M059J (cell line): Measurements from ENCODE around the gene POMZP3. TPM values are rescaled to one million over a fixed set of nuclear protein-coding genes. Genes with fewer than 3 reads are reported as not detected.
"Not testable (repeated sequence)": the region's sequence is repeated elsewhere in the genome, so short reads cannot be mapped to it uniquely, and the experiment has no call there.

Experiments
- DNase-seq: peaks from one replicate; pipeline ENCODE4 v3.0.0-alpha.2; 2012; ENCODE audit warnings: low read depth
- total RNA-seq: library from RNA; depleted of rRNA; stranded (reverse); fragments of >200 nt; shearing (Covaris generic); gene quantifications from 2 replicates; pipeline ENCODE4 v1.2.3, GENCODE V29; 2014; rRNA removed

The POMZP3 gene
- 5.7 and 7.3 TPM in 2 replicates for total RNA-seq

DNA sequence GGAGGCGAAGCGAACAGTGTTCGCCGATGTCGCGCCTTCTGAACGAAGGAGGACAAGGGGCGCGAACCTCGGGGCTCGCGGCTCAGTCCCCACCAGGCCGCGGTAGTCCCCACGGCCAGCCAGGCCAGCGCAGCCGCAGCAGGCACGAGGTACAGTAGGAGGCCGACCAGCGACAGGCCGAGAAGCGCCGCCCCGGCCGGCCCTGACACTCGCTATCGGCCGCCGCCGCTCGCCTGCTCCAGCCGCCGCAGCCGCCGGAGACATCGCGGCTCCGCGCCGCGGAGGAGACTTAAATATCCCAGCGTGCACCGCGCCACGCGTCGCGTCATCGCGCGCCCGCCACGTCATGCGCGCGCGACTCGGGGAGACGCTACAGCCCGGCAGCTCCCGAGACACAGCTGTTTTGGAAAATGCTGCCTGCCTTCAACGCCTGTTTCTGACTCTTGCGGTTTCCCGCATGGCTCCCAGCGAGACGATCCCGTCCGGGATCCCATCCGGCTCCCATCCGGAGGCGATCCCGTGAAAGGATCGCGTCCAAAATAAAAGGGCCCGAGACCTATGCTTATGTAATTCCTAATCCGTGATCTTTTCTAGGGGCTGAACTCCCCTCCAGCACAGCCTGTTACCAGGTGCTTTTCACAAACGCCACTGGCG, at the start of gene POMZP3:
Gene POMZP3, minus strand, starts transcription at position 291 of the 654 bp plus-strand sequence. CDS start 1,215 bp downstream, outside the sequence.
- DNase-seq: peak; percentile 30

DNA sequence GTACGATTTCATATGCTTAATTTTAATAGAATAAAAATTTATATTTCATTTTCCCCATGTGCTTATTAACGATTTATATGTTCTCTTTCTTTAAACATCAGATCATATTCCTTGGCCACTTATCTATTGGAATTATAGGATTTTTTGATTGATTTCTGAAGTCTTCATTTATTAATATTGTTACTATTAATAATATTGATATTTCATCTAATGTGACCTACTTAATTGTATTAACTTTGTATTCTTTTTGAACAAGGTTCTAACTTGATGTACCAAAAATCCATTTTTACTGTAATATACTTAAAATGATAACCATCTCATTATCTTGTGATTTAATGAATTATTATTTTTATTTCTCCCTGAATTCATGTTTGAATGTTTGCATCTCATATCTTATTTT, 48.7 kb upstream of the POMZP3 start:
- not testable (repeated sequence) for DNase-seq

DNA sequence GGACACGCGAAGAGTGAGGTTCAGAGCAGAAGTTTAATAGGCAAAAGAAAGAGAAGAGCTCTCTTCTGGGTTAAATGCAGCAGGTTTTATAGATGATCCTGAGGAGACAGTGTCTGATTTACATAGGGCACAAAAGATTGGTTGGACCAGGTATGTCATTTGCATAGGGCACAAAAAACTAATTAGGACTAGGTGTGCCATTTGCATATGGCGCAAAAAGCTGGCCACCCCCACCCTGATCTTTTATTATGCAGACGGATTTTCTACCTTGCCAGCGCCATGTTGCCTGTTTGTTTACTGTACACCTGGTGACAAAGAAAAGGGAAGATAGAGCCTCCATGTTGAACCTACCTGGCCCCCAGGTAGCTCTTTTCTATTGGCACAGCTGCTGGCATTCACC, 46.3 kb upstream of the POMZP3 start:
- DNase-seq: not testable (repeated sequence)

DNA sequence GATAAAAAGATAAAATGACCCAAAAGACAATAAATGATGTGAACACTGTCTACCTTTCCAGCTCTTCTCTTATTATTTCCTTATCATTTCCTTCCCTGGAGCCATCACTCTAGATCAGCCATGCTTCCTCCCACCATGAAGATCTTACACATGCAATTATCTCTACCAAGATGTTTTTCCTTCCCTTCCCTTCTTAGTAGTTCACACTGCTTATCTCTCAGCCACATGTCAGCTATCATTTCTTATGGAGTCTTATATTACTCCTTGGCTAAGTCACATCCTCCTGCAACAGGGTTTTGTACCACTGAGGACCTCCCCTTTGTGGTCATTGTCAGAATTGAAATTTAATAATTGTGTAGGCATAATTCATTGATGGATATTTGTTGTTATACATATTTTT, 32.1 kb upstream of the POMZP3 start:
- DNase-seq: not testable (repeated sequence)

DNA sequence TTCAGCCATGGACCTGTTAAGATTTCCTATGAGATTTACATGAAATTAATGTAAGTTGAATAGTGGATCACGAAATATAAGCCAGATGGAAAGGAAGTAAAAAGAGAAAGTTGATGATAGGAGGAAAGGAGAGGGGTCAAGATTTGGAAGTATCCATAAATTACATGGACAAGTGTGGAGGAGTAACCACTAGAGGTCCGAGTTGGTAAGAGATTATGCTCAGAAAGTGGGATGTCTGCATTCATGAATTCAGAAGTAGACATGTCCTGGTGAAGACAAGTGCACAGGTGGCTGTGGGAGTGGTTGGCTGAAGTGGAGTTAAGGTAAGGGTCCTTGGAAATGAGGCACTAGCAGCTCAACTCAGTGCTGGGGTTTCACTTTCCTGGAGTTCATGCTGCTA, 29.3 kb upstream of the POMZP3 start:
- DNase-seq: peak; percentile 3

DNA sequence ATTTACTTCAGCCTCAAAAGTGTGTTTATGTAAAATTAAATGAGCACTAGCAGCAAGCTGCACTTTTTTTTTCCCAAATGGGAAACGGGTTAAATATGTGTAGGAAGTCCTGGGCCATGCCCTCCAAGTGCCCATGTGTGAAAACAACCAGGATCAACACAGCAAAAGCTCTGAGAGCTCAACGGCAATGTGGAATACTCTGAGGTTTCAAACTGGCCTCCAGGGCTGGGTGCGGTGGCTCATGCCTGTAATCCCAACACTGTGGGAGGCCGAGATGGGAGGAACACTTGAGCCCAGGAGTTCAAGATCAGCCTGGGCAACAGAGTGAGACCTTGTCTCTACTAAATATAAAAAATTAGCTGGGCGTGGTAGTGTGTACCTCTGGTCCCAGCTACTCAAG, 15.5 kb upstream of the POMZP3 start:
- DNase-seq: not testable (repeated sequence)

DNA sequence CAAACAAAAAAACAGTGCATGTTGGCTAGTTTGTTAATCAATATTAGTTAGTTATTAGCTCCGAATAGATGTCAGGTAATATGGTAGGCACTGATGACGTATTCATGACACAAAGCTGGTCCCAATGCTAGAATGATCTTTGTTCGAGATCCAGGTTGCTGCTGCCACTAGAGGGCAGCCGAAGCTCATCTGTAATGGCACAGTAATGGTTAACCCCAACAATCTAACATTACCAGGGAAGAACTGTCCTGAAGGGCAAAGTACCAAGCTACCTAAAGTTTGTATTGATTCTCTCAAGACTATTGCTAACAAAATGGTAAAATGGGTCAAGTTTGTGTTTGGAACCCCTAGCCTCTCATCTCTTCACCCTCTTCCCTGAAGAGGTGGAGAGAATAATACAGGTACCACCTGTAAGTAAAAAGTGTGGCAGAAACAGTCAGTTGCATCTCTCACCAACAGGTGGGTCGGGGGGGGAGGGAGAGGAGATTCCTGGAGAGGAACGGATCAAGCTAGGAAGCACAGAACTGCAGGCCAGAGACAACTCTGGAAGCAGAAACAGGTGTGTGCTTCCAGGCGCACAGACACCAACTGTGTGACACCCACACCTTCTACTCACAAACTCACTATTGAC, 10.1 kb upstream of the POMZP3 start:
- DNase-seq: not testable (repeated sequence)

DNA sequence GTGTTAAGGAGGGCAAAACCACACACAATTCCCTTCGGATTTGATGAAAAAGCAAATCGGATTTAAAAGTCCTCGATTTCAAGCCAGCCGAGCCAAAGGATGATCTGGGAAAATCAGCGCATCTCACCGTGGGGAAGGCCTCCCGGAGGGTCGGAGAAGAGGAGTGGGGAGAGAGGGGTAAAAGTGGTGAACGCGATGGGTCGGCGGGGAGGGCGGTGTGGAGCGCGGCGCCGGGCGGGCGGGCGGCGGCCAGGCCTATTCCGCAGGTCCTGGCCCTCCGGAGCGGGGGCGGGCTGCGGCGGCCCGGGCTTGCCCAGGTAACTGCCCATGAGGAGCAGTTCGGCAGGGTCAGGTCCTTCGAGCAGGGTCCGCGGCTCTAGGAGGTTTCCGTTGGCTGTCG, 498 bp downstream of the POMZP3 start:
- peak; percentile 18 for DNase-seq

DNA sequence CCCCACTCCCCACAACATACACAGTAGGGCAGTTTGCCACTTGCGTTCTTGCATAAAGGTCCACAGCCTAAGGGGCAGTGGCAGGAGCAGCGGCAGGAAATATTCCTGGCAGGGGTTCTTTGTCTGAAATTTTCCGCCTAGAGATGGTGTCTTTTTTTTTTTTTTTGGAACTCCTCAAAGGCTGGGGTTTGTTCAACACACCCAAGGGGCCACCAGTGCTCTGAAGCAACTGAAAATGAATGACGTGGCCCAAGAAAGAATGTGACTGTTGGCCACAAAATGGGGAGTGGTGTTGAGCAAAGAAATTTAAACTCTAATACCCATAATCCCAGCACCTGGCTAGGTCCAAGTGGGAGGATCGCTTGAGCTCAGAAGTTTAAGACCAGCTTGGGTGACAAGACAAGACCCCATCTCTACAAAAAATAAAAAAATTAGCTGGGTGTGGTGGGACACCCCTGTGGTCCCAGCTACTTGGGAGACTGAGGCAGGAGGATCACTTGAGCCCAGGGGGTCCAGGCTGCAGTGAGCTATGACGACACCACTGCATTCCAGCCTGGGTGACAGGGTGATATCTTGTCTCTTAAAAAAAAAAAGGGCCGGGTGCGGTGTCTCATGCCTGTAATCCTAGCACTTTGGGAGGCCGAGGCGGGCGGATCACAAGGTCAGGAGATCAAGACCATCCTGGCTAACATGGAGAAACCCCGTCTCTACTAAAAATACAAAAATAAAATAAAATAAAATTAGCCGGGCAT, 7.5 kb downstream of the POMZP3 start:
- DNase-seq: not testable (repeated sequence)

DNA sequence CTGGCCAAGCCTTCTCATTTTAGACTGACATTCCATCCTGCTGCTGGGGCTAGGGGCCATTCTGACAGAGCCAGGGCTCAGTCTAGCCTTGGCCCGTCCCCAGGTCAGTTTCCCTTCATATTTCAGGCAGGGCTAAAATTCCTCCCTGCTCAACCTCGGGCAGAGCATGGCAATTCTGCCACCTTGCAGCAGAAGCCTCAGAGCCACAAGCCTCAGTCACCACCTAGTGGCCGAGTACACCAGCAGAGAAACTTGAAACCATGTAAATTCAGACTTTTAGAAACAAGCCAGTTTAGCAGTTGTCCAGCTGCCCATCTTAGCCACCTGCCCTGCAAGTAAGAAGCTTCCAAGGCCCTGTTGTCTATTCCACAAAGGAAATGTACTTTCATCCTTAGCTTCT, 13.3 kb downstream of the POMZP3 start:
- peak; percentile 82 for DNase-seq

DNA sequence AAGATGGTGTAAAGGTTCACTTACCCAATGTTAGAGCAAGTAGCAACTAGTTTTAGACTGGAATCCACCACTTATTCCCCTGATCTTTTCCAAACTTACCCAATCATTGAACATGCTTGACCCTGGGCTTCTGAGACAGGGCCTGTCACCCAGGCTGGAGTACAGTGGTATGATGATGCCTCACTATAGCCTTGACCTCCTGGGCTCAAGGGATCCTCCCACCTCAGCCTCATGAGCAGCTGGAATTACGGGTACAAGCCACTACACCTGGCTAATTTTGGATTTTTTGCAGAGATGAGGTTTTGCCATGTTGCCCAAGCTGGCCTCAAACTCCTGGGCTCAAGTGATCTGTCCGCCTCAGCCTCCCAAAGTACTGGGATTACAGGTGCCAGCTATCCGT, 14.8 kb downstream of the POMZP3 start:
- DNase-seq: not testable (repeated sequence)

DNA sequence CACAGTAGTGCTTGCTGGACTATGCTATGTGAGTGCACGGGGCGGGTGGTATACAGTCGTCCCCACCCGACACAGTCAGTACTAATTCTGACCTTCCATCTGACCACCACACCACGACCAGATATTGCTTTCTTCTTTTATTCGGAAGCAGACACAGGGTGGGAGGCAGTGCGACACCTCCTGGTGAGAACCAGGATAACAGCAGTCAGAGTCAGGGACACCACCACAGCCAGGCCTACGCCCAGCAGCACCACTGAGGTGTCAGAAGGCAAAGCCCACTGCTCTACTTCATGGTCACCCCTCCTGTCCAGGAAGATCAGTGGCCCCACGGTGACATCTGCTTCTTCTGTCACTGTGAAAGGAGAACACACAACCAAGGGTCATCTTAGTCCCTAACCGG, 17.2 kb downstream of the POMZP3 start:
- DNase-seq: not testable (repeated sequence)

DNA sequence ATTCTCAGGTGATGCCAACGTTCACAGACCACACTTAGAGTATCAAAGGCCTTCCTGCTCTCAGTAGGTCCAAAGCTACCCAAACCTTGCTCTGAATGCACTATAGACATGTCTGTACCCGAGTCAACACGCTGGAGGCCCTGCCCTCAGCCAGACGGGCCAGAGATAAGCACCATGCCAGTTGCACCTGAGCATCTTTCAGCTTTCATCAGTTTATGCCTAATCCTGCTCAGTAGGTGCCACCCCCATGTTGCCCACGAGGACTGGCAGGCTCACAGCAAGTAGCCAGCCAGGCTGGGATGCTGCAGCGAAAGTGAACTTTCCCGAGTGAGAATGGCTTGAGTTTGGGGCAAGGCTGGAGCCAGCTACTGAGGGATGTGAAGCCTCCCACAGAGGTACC, 18.6 kb downstream of the POMZP3 start:
- DNase-seq: not testable (repeated sequence)

DNA sequence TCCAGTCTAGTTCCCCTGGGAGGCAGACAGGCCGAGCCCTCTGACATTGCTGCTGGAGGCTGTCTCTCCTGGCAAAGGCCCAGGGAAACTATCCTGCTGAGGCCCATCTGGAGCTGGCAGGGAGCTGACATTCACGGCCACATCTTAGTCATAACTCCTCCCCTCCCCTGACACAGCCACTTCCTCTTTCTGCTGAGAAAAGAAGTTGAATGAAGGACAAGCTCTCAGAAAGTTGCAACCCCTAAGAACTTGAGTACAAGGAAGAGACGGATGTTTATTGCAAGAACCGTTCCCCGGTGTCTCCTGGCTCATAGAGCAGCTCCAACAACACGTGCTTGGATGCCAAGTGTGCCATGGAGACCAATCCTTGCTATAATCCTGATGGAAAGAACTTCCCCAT, 21.1 kb downstream of the POMZP3 start:
- peak; percentile 87 for DNase-seq

DNA sequence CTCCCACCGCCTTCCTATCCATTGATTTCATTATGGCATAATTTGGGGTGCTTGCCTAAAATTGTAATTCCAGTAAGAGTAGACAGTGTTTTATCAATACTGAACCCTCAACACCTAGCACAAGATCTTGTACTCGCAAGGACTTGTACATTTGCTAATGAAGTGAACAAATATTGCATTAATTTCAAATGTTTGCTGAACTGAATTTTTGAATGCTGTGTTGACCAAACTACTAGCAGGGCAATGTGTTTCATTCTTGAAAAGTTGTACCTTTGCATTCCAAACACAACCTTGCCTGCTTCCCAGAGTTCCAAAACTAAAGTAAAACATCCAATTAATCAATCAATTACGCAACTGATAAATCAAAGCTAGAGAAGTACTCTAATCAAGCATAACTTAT, 26.4 kb downstream of the POMZP3 start:
- not testable (repeated sequence) for DNase-seq

DNA sequence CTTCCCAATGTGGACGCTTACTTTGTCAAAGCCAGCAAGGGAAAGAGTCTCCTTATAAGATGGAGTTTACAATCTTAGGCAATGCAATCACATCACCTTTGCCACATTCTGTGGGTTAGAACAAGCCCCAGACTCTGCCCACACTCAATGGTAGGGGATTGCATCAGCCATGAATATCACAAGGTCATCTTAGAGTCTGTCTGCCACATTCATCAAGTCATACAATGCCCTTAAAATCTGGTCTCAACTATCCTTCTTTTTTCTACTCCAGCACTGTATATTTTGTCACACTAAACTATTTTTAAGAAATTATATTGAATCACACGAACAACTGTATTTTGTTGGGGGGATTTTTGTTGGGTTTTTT, 27.0 kb downstream of the POMZP3 start:
- DNase-seq: not testable (repeated sequence)

DNA sequence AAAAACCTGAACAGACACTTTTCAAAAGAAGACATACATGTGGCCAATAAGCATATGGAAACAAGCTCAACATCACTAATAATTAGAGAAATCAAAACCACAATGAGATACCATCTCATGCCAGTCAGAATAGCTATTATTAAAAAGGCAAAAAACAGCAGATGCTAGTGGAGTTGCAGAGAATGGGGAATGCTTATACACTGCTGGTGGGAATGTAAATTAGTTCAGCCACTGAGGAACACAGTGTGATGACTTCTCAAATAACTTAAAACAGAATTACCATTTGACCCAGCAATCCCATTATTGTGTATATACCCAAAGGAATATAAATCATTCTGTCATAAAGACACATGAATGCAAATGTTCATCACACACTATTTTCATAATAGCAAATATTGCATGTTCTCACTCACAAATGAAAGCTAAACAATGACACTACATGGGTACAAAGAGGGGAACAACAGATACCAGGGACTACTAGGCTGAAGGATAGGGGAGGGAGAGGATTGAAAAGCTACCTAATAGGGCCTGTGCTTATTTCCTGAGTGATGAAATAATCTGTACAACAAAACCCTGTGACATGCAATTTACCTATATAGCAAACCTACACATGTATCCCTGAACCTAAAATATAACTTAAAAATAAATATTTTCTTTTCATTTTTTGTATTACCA, 28.4 kb downstream of the POMZP3 start:
- DNase-seq: not testable (repeated sequence)

DNA sequence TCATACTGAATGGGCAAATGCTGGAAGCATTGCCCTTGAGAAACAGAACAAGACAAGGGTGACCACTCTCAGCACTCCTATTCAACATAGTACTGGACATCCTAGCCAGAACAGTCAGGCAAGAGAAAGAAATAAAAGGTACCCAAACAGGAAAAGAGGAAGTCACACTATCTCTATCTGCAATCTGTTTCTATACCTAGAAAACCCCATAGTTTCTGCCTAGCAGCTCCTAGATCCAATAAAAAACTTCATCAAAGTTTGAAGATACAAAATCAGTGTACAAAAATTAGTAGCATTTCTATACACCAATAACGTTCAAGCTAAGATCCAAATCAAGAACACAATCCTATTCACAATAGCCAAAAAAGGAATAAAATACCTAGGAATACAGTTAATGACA, 29.8 kb downstream of the POMZP3 start:
- DNase-seq: not testable (repeated sequence)

DNA sequence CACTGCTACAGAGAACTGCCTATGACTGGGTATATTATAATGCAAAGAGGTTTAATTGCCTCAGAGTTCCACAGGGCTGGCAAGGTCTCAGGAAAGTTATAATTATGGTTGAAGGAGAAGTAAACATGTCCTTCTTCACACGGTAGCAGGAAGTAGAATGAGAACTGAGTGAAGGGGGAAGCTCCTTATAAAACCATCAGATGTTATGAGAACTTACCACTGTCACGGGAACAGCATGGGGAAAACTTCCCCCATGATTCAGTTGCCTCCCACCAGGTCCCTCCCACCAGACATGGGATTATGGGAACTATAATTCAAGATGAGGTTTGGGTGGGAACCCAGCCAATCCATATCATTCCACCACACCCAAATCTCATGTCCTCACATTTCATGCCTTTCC, 34.4 kb downstream of the POMZP3 start:
- DNase-seq: not testable (repeated sequence)

DNA sequence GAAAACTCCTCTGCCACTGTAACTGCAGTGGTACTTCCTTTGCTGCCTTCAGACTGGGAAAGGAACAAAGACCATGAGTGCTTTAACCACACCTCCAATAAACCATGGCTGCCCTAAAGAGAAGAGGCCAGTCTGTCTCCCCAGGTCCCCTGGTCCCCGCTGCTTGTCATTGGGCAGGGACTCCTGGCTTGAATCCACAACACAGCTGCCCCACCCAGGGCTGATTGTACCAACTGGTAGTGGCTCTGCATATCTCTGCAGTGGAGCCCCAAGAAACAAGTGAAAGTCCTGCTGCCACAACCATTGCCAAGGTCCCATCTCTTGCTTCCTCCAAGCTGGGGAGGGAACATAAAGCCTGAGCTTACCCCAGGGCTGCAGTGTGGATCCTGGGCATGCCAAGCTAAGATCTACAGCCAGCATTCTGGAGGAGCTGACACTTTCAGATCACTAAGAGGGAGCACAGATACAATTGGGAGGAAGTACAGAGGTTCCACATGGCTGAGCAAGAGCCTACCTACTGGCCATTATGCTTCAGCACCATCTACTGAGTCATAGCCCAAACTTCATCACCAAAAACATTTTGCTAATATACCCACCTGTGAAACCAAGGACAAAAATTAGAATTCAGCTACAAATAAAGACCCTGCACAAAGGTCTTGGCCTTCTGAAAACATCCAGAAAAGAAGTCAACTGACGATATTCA, 35.3 kb downstream of the POMZP3 start:
- DNase-seq: not testable (repeated sequence)

DNA sequence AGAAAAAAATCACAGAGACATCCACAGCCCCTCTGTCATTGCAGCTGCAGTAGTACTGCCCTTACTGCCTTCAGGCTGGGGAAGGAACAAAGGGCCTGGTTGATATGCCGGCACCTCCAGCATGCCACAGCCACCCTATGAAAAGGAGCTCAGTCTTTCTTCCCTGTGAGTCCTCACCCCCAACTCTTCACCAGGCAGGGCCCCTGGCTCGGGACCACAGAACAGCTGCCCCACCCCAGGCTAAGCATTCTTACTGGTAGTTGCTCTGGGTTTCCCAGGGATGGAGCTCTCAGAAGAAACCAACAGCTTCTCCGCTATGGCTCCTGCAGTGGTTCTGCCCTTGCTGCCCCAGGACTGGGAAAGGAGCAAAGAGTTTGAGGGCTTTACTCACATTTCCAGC, 36.0 kb downstream of the POMZP3 start:
- DNase-seq: not testable (repeated sequence)

DNA sequence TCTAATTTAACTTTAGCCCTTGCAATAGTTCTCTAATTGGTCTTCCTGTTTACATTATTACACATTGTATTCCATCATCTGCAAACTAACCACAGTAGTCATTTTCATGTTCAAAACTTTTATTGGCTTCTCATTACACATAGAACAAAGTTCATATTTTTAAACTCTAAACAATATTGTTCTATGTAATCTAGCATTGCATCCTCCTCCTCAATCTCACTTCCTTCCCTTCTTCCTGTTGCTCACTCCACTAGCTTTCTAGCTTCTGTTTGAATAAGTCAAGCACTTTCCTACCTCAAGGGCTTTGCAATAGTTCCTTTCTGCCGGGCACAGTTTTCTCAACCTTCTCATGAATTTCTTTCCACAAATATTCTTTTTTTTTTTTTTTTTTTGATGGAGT, 38.5 kb downstream of the POMZP3 start:
- DNase-seq: not testable (repeated sequence)
